CD4-positive, alpha-beta T cell treated with Interleukin-15 for 4 hours (primary cell): ENCODE results near the gene ANO7.

Source experiments
- DNase-seq: peaks from one replicate; pipeline ENCODE4 v3.0.0-alpha.2; 2020; ENCODE audit warnings: low spot score

Gene ANO7

DNA sequence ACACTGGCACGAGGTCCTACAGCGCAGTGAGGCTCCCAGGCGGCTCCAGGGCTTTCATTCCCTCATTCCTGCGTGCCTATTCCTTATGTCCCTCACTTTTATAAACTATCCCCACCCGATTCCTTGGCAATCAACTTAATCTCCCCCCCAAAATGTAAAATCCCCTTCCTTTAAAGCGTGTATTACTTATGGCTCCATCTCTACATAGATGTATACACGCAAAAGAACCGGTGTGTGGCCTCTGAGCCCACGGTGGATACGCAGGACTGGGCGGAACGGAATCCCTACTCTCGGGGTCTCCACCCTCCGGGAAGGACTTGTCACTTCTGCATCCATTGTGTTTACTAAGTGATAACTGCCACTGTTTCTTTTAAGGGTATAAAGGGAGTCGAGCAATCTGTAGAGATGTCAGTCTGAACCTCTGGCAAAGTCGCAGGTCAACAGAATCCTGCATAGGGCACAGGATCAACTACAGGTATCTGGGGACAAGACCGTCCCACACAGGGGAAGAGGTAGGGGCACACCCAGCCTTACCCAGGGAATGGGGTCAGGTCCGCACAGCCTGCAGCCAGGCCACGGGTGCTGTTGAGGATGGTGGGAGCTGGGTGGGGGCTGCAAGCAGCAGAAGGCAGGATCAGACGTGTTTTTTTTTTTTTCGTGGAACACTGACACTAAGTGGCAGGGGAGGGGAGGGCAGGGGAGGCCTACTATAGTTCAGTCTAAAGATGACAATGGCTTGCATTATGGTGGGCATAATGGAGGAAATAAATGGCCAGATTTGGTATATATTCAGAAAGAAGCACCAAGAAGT, 84.9 kb downstream of the ANO7 start:
- DNase-seq, result no peak

DNA sequence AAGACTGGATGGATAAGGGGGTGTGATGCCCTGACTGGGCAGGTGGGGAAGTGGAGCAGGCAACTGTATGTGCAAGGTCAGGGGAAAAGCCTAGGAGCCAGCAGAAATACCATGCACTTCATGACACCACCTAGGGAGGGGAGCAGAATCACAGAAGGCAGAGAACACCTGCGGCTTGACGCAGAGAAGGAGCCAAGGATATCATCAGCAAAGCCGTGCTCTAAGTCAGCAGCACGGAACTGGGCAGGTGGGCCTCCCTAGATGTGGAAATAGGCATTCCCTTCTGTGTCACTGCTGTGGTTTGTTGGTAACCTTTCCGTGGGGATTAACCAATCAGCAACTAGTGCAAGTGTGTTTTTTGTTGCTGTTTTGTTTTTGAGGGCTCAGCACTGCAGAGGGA, 85.7 kb downstream of the ANO7 start:
- DNase-seq, result no peak
